Limb (tissue), 2 donors: ENCODE results near the gene EXT2.

Experiments
- DNase-seq, 2 donors: peaks; one replicate each; pipeline ENCODE4 v3.0.0-alpha.2; 2016; ENCODE audit errors: extremely low spot score in 2 of 2

Gene EXT2

DNA sequence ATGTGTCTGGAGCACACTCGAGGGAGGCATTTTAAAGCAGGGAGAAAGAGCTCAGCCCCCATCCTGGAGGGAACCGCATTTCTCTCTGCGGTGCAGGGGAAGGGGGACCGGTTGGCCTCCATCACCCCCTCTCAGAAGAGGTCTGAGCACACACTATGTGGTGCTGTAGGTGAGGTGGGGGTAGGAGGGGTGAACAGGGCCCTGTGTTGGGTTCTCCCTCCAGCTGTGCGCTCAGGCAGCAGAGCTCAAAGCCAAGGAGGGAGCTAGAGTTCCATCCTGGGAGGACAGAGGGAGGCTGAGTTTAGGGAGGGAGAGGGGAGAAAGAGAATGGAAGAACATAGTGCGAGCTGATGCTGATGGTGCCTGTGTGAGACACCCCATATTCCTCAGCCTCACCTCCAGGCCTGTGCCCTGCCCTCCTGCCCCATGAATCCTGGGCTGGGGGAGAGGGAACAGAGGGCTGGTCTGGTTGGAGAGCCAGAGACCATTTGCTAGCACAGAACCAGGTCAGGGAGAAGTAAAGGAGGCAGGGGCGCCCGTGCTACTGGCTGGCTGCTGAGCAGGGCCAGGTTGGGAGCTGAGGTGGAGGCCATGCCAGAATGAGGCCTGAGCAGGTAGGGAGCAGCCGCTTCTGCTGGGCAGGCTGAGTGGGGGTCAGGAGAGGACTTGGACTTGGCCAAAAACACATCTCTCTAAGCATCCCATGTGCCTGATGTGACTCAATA is 170.7 kb downstream of the EXT2 start:
- DNase-seq = peak in 1 of 2 donors; percentile 23

DNA sequence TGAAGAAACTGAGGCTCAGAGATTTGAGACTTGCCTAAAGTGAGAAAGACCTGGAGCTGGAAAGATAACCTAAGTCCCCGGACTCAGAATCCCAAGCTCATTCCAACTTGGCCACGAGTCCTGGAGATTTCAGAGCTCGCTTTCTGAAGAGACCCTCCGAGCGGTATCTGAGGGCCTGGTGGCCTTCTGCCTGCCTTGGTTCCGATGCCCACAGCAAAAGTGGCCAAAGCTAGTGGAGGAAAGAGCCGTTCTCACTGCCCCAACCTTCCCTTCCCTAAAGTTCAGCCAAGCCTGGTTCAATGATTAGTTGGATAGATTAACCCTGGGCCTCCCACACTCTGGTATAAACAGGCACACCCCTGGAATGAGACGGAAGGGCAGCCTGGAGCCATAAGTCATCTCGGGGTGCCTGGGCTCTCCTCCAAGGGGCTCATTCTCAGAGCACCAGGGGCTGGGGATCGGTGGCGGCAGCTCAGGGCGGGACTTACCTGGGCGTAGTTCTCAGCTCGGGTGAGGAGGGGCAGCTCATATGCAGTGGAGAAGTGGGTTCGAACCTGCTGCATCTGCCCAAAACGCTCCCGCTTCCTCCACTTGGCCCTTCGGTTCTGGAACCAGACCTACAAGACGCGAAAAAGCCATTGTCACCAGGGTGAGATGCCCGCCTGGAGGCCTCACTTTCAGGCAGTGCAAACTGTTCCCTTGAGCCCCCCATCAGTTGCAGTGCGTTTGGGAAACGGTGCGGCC is 171.7 kb downstream of the EXT2 start:
- DNase-seq = peak in 1 of 2 donors; percentile 21

DNA sequence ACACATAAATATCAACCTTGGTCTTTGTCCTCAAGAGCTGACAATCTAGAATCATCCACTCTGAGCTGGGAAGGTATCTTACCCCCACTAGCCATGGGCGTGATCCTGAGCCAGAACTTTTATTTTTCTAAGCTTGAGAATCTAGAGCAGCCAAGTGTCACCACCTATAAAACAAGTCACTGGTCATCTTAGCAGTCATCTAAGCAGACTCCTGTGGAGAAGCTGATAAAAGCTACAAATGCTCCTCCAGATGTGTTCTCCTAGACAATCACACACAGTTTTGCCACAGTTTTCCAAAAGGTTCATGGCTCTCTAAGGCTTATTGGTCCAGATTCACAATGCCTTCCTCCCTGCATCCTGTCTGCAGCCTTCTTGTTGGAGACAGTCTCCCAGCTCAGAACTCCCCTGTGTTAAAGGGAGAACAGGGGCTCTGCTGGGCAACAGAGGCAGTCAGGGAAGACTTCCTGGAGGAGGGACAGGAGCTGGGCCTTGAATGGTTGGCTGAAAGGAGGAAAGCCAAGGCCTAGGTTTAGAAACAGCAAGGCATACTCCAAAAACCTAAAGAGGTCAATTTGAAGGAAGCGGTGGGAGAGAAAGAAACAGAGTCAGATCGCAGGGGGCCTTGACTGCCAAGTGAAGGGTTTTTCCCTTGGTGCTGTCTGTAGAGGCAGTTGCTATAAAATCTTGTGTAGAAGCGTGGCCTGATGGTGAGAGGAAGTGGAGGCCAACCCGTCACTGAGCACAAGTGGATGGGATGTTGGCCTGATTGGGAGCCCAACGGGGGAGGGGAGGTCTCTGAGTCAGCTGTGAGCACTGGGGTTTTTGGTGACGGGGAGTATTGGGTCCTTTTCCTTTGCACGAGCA is 172.5 kb downstream of the EXT2 start:
- DNase-seq = peak in 1 of 2 donors; percentile 12

DNA sequence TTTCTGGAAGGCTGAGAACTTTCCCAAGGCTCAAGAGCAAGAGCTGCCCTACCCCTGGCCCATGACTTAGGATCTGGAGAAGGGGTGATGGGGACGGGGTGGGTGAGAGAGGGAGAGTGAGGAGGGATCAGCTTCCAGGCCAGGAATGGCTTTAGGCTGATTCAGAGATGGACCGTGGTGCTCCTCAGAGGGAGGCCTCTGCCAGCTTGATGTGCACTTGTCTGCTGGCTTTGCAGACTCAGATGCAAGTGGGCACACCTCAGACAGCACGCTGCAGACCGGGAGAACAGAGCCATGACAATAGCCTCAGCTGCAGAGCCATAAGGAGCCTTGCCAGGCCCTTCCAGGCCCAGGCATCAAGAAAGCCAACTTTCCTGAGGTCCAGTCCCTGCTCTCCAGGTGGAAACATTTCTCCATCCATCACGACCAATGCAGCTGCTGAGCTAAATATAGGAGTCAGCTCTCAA is 173.2 kb downstream of the EXT2 start:
- peak in 1 of 2 donors; percentile 21 for DNase-seq

DNA sequence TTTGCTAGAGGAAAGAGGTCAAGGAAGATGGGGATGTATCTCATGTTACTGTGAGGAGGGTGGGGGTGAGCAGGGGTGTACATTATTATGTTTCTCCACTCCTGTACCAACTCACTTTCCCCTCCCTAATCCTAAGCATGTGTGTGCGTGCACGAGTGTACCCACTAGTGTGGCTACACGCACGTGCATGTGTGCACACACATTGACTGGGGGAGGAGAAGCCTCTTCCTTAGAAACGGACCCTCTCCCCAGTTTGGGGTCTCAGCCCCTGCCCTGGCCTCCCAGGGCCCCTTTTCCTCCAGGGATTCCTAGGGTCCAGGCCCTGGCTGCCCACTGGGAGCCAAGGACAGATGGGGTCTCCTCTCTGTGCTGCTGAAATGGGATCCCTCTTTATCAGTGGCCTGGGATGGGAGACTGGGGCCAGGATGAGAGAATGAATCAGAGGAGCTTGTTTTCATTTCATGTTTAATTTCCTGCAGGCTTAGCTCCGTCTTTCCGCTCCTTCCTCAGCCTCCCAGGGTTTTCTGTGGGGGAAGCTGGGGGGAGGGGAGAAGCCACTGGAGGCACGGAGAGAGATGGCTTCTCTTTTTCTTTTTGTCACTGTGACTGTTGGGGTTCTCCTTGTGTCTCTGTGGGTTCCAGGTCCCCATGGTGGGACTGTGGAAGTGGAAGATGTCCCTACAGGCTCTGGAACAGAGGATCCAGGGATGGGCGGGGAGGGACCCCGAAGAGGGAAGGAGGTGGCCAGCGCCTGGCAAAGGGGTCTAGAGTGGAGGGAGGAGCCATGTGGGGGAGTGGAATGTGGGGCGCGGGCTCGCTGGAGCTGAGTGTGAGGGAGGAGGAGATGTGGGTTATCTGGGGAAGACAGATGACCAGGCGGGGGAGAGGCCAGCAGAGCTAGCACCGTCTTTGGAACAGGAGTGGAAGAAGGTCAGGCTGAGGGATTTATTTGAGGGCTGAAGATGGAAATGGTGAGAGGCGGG is 174.2 kb downstream of the EXT2 start:
- peak in 1 of 2 donors; percentile 37 for DNase-seq

DNA sequence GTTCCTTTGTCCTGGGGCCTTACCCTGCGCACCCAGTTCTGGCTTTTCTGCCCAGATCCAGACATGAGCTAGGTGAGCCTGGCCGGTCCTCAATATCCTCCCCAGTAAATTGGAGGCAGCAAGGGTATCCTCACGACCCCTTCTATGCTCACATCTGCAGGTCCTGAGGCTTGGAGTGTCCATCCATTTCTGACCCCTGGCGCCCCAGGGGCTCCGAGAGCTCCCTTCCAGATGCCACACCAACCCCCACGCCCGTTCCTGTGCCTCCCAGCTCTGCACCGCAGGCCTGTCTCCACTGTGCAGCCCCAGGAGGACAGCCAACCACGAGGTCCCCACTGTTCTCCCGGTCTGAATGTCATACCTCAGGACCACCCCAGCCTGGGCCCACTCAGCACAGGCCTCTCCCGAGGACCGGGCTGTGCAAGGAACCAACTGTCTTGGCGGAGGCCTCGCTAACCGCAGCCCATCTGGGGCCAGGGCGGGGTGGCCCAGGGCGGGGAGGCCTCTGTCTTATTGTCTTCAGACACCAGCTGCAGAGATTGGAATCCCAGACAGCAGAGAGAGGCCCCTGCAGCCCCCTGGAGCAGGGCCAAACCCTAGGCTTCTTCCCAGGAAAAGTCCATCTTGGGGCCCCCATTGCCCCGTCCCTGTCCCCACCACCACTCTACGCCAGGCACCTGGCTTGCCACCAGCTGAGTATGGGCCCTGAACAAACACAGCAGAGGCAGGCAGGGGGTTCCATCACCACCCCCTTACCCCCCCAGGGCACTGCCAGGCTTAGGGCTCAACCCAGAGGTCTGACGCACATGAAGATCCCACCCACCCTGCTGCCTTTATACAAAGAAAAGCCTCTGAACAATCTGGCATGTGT is 175.2 kb downstream of the EXT2 start:
- DNase-seq = peak; percentile 40 to 61

DNA sequence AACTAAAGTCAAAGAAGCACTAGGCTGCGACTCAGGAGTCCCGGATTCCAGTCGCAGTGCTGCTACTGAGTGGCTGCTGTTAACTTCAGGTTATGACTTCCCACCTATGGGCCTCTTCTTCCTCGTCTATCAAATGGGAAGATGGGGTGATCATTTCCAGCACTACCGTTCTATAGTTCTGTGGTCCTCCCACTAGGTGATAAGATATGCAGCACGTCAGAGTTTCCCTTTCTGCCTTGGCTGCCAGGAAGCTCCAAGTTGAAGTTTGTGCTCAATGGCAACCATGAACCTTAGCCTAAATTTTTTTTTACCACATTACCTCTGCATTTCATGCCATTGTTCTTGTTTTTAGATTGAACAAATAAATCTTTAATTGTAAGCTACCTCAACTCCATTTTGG is 175.8 kb downstream of the EXT2 start:
- no peak for DNase-seq

DNA sequence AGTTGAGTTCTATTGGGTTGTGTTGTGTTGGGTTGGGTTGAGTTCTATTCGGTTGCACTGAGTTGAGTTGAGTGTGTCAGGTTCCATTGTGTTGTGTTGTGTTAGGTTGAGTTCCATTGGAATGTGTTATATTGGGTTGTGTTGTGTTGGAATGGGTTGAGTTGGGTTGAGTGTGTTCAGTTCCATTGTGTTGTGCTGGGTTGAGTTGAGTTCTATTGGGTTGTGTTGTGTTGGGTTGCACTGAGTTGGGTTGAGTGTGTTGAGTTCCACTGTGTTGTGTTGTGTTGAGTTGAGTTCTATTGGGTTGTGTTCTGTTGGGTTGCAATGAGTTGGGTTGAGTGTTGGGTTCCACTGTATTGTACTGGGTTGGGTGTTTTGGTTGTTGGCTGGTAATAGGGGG is 178.9 kb downstream of the EXT2 start:
- DNase-seq = no peak

DNA sequence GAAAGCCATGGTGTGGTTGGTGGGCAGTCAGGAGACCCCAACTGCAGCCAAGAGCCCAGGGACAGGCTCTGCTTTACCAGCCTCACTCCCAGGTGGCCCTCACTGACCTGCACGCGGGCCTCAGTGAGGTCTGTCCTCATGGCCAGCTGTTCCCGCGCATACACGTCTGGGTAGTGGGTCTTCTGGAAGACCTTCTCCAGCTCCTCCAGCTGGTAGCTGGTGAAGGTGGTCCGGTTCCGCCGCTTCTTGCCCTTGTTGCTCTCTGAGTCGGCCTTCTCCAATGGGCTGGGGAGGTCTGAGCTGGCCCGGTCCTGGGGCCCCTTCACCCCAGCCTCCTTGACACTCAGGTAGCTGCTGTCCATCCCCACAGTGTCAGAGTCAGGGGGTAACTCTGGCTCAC is 179.8 kb downstream of the EXT2 start:
- peak in 1 of 2 donors; percentile 3 for DNase-seq

DNA sequence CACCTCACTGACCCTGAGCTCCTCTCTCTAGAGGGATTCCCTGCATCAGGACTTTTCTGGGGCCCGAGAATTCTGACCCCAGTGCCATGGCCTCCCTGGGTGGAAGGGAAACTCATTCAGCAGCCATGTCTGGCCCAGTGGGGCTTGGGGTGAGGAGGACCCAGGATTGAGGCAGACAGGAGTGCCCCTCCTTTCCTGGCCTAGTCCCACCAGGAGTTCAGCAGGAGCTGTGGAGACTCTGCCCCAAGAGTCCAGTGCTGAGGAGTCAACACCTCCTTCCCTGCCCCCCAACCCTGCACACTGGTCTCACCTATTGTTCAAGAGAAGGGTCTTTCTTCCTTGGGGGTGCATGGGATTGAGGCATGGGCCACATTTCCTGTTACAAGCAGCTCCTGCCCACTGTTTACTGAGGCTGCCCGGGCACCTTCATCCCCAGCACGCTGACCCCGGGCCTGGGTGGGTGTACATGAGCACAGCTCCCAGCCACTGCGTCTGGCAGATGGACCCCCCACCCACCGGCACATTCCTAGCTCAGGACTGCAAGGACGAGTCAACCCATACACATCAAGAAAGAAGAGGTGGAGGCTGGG is 180.6 kb downstream of the EXT2 start:
- peak in 1 of 2 donors; percentile 19 for DNase-seq

DNA sequence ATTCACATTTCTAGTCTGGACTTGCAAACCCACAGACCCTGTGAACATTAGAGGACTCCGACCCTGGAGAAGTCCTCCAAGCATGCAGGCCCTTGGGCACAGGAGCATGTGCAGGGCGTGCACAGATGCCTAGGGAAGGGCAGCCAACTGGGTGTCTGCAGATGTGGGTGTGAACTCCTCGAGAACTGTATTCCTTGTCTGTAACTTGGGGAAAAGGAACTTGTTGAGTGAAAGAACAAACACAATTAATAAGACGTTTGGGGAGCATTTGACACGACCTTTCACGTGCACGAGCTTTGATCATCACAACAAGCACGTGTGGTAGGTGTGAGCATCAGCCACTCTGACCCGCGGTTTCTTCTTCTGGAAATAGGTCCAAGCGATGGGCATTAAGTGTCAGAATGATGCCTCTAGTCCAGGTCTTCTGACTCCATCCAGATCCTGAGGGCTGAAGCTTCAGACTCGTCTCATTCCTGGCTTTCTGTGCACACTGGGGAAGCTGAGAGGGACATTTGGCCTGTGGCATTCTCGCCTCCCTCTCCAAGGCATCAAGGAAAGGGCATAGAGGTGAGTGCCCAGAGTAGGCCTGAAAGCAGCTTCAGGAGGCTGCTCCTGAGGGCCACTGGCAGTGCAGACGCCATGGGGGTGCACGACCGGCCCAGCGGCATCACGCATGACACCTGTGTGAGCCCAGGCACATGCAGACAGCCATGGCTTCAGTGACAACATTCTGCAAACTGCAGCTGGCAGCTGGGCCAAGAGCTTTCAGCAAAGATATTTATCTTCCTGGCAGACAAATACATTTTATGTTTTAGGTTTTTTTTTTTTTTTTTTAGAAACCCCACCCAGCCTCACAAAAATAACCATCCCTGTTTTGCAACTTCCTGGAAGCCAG is 182.0 kb downstream of the EXT2 start:
- no peak for DNase-seq

DNA sequence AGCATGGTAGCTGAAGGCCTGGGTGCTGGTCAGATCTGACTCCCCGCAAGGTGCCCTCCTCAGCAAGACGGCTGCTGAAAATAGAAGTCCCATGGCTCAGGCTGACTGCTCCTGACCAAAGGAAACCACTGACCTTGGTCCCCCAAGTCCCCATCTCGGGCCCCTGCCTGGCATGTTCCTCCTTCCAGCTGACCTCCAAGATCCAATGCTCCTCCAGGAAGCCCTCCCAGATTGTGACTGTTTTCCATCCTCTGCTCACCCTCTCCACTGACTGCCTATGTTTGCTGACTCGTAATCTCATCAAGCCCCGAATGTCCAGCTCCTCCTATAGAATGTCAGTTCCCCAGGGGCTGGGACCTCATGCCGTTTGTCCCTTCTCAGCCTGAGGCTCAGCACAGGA is 184.0 kb downstream of the EXT2 start:
- DNase-seq = no peak

DNA sequence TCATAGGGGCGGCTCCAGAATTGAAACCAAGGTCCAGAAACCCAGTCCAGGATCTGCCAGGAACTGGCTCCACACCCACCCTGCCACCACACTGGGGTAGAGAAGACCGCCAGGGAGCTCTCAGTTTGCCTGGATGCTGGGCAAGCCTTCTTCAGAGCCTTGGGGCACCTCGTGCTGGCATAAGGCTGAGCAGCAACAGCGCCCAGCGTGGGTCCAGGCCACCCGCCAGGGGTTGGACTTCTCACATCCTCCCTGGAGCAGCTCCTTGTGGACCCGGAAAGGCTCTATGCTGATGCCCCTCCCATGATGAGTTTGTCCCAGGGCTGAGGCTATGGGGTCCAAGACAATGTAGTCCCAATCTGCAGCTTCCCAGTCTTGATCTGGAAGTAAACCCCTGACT is 184.8 kb downstream of the EXT2 start:
- no peak for DNase-seq

DNA sequence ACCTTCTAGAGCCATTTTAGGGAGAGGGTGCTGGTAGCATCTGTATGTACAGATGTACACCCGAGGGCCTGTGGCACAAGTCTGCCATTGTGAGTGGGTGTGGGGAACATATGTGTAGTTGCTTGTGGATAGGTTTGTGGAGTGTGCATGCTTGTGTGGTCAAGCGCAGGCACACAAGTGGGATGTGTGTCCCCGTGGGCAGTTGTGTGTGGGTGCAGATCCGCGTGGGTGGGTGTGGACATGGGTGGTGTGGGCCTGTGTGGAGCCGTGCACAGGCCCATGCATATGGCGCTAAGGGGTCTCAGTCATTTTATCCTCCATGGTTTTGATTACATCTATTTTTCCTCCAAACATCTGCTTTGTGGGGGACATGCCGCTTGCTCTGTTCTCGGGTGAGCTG is 185.7 kb downstream of the EXT2 start:
- DNase-seq = no peak

DNA sequence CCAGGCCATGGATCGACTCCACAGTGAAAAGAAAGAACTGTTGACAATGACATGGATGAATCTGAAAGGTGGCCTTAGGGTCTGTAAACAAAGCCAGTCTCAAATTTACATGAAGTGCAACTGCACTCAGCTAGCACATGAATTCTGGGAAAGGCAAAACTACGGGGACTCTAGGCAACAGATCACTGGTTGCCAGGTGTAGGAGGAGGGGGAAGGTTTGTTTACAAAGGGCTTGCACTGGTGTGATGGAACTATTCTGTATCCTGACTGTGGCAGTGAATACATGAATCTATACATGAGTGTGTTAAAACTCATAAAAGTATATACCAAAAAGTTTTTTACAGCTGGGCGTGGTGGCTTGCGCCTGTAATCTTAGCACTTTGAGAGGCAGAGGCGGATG is 187.1 kb downstream of the EXT2 start:
- DNase-seq = no peak

DNA sequence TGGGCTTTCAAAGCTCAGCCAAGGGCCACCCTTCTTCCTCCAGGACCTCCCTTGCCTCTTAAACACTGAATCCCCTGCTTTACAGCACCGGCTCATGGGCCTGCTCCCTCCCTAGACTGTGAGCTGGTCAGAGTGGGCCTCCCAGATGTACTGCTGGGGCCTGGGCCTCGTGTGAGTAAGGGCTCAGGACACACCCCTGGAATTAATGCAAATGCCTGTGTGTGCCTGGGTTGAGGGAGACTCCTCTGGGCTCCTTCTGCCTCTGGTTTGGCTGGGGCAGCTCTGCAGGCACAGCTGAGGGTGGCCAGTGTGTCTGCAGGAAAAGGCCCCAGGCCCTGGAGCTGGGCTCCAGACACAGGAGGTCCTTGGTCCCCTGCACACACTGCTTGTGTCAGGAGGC is 190.3 kb downstream of the EXT2 start:
- no peak for DNase-seq

DNA sequence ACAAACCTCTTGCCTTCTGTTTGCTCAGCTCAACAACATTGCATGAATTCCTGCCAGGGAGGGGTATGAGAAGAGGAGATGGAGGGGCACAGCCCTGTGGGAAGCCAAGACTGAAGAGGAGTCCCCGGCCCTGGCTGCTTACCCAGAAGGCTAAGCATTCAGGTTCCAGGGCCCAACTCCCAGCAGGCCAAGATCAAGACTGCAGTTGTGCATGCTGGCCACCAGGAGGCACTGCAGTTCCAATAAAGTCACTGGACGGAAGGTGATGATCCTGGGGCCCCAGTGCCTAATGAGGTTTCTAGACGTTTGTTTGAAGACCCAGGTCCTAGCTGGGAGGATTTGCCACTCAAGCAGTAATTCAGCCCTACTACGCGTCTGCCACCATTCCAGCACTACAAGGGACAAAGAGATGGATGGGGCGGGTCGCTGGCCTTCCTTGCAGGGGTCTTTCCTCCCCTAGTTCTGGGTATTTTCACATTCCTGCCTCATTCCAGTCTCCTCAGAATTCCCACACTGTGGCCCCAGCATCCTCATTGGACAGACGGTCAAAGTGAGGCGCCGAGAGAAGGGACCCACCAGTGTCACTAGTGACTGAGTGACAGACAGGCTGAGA is 190.9 kb downstream of the EXT2 start:
- DNase-seq = peak in 1 of 2 donors; percentile 67

DNA sequence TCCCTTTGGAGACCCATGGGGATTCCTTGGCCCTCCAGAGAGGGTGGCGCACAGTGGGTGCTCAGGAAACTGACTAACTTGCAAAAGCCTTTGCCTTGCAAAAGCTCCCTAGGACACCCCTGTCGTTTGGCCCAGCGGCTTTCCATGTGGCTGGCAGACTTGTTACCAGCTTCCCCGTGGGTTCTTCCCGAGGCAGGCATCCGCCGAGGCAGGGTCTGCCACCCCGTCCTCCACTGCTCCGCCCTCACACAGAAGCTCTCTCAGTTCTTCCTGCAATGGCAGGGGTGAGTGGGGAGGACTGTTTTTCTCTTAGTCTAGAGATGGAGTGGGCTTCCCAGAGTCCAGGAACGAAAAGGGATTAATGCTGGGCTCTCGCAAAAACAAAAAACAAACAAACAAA is 191.4 kb downstream of the EXT2 start:
- no peak for DNase-seq
